Common myeloid progenitor, CD34-positive (primary cell): Measurements from ENCODE around the gene PRG2.

Source experiments
- CTCF ChIA-PET: fragments of 350-600 bp; sonication (Branson Sonifier 250); formaldehyde crosslinking; loops from one replicate; lab custom pipeline; 2021; ENCODE audit warnings: antibody characterized with exemption; lab: Charles Lee
- POLR2A ChIA-PET: fragments of 350-600 bp; sonication (Branson Sonifier 250); formaldehyde crosslinking; loops from one replicate; lab custom pipeline; 2021; ENCODE audit warnings: antibody characterized with exemption; lab: Charles Lee
- DNase-seq, 3 donors: peaks; one replicate each; pipeline versions ENCODE4 v3.0.0 to v3.0.0-alpha.2; 2013
- H3K27ac ChIP-seq, 2 experiments: 1 replicate in 1 of 2; 2 replicates in 1 of 2; pipeline ENCODE4 v1.7.0; 2013; ENCODE audit warnings: inconsistent platforms in 2 of 2, low read length in 2 of 2, mild to moderate bottlenecking in 2 of 2, low read depth in 1 of 2, moderate library complexity in 1 of 2; ENCODE audit not compliant: severe bottlenecking in 2 of 2, insufficient read depth in 1 of 2, poor library complexity in 1 of 2
- H3K27me3 ChIP-seq, 5 experiments: replicated peaks in 2 of 5; 1 replicate in 3 of 5; 2 replicates in 2 of 5; pipeline versions ENCODE4 v1.6.1 to v1.7.0; 2013; ENCODE audit warnings: low read length in 4 of 5, mild to moderate bottlenecking in 2 of 5, moderate library complexity in 2 of 5, inconsistent platforms in 1 of 5; ENCODE audit not compliant: insufficient read depth in 5 of 5, control insufficient read depth in 4 of 5
- H3K36me3 ChIP-seq, 4 experiments: 1 replicate in 2 of 4; 2 replicates in 2 of 4; pipeline versions ENCODE4 v1.6.1 to v1.7.0; 2013; ENCODE audit warnings: low read length in 3 of 4, control low read depth in 1 of 4, mild to moderate bottlenecking in 1 of 4; ENCODE audit not compliant: control insufficient read depth in 4 of 4, insufficient read depth in 4 of 4
- H3K4me1 ChIP-seq, 4 experiments: 1 replicate in 3 of 4; 2 replicates in 1 of 4; pipeline versions ENCODE4 v1.6.1 to v1.7.1; 2013; ENCODE audit warnings: low read length in 3 of 4, mild to moderate bottlenecking in 3 of 4, control low read depth in 1 of 4, inconsistent platforms in 1 of 4, moderate library complexity in 1 of 4; ENCODE audit not compliant: control insufficient read depth in 4 of 4, insufficient read depth in 4 of 4; ENCODE audit errors: control extremely low read depth in 1 of 4
- H3K4me3 ChIP-seq, 7 experiments: 1 replicate in 4 of 7; 2 replicates in 3 of 7; pipeline versions ENCODE4 v1.5.1 to v1.7.0; 2013; ENCODE audit warnings: mild to moderate bottlenecking in 7 of 7, low read length in 6 of 7, moderate library complexity in 6 of 7, inconsistent platforms in 2 of 7, low read depth in 2 of 7, control low read depth in 1 of 7; ENCODE audit not compliant: insufficient read depth in 4 of 7, control insufficient read depth in 1 of 7; ENCODE audit errors: extremely low read depth in 1 of 7
- H3K9me3 ChIP-seq, 5 experiments: 1 replicate in 4 of 5; 2 replicates in 1 of 5; pipeline versions ENCODE4 v1.6.1 to v1.7.1; 2013; ENCODE audit warnings: low read length in 4 of 5, mild to moderate bottlenecking in 2 of 5, inconsistent platforms in 1 of 5, low read depth in 1 of 5, moderate library complexity in 1 of 5; ENCODE audit not compliant: control insufficient read depth in 4 of 5, insufficient read depth in 2 of 5; ENCODE audit errors: control extremely low read depth in 1 of 5
- WGBS: methylation state at CpG from one replicate; pipeline ENCODE4 v1.1.5; 2013; ENCODE audit not compliant: insufficient coverage; 5-methylcytosine and 5-hydroxymethylcytosine counted together

PRG2 gene

DNA sequence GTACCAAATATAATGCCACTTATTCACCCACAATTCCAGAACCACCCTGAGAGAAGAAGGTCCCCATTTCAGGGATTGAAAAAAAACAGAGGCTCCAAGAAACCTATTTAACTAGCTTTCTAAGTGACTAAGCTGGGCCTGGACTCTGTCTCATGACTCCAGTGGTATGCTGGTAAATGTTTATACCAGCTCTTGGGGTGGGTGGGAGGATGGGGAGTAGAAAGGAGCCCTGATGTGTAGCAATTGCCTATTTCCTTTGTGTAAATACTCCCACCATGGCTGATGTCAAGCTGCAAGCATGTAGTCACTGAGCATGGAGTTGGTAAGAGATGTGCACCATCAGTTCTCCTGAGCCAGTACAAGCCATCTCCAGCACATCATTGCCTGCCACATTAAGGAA is 12.3 kb downstream of the PRG2 start:
- no peak for DNase-seq
- POLR2A ChIA-PET: no interaction called here
- Histone ChIP-seq H3K27ac (no peak overlapping the region), H3K9me3 (no peaks in the 10 kb centered on the region), H3K4me3 (no peak overlapping the region), H3K36me3 (no peaks in the 10 kb centered on the region), H3K27me3 (peaks cover 0 to 4% (median 0%) of the 10 kb centered on the region in 5 experiments), H3K4me1 (peaks cover 0 to 10% (median 8%) of the 10 kb centered on the region in 4 experiments)
- CTCF ChIA-PET: interaction anchor here (1.0 to 2.1 kb wide), 4 partner anchors 9 to 113 kb away, joined by 3 to 6 read pairs (median 4); no protein-coding TSS in a partner anchor

DNA sequence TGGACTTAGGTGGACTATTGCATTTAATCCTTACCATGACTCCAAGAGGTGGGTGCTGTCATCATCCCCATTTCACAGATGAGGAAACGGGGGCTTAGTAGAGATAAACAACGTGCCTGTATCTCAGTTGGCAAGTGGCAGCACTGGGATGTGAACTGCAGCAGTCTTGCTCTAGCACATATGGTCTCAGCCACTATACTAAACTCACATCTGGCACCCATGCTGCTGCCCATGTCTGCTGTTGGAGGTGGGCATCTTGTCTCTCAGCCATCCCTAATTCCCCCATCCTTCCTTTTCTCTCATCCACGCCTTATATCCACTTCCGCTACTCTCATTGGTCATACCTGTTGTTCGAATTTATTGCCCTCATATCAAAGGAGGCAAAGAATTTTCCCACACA is 13.3 kb downstream of the PRG2 start:
- ChIA-PET POLR2A (no interaction called here), CTCF (interaction anchor here (1.2 to 1.6 kb wide), 2 partner anchors 10 to 22 kb away, joined by 3 to 6 read pairs; no protein-coding TSS in a partner anchor)
- Histone ChIP-seq H3K4me3 (no peak overlapping the region), H3K27ac (no peak overlapping the region), H3K4me1 (peaks cover 0 to 8% (median 6%) of the 10 kb centered on the region in 4 experiments), H3K27me3 (peaks cover 0 to 4% (median 0%) of the 10 kb centered on the region in 5 experiments), H3K36me3 (no peaks in the 10 kb centered on the region), H3K9me3 (no peaks in the 10 kb centered on the region)
- no peak for DNase-seq
- 83% methylated on average over 4 of the region's 5 CpGs for WGBS

DNA sequence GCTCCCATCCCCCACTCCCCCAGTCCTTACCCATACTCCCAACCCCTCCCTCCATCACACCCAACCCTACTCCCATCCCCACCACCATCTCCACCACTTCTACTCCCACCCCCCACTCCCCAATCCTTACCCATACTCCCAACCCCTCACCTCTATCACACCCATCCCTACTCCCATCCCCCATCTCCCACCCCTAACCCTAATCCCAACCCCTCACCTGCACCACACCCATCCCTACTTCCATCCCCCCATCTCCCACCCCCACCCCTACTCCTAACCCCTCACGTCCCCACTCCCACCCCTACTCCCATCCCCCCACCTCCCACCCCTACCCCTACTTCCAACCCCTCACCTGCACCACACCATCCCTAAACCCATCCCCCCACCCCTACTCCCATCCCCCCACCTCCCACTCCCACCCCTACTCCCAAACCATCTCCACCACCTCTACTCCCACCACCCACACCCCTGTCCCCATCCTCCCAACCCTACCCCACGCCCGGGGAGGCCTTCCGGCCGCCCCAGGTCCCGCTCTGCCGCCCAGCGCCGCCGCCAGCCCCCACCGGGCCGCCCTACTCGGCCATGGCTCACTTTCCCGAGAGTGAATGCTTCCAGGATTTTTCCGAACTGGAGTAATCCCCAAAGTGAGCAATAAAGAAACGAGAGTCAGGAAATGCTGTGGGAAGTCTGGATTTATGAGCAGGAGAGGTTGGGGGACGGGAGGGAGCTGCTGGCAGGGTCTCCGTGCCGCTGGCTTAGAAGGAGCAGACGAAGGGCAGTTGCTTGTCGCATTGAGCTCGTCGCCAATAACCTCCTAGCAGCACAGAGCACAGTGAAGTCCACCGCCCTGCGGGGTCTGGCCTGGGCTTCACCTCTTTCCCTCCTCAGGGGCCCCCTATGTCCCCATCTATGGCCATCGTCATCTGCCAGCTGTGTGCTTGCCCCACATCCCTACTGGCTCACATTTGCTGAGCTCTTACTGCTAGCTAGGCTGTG is 14.1 kb downstream of the PRG2 start:
- ChIA-PET CTCF (interaction anchor here (0.6 to 1.6 kb wide), 3 partner anchors 10 to 23 kb away, joined by 3 to 6 read pairs (median 4); no protein-coding TSS in a partner anchor), POLR2A (no interaction called here)
- Histone ChIP-seq H3K9me3 (no peaks in the 10 kb centered on the region), H3K27me3 (peaks cover 0 to 4% (median 0%) of the 10 kb centered on the region in 5 experiments), H3K27ac (no peak overlapping the region), H3K4me3 (no peak overlapping the region), H3K4me1 (peaks cover 0 to 8% (median 7%) of the 10 kb centered on the region in 4 experiments), H3K36me3 (no peaks in the 10 kb centered on the region)
- no peak for DNase-seq
- WGBS: 60% methylated on average over 15 of the region's 26 CpGs

DNA sequence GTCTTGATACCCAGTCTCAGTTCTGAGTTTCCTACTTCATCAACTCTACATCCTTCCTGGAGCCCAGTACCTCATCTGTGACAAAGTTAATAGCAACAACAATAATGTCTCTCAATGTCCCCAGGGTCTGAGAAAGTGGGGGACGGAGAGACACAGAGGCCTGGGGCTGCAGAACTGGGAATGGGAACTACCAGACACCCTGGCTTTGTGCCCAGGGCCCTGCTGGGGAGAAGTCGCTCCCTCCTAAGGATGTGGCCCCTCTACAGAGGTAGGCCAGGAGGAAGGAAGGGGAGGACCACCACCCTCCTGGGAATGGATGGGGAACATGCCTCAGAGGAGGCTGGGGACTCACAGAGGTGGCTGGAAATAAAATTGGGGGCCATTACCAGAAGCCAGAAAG is 15.0 kb downstream of the PRG2 start:
- Histone ChIP-seq H3K27ac (no peak overlapping the region), H3K36me3 (no peaks in the 10 kb centered on the region), H3K4me1 (peaks cover 0 to 13% (median 7%) of the 10 kb centered on the region in 4 experiments), H3K9me3 (no peaks in the 10 kb centered on the region), H3K4me3 (no peak overlapping the region), H3K27me3 (peaks cover 0 to 4% (median 0%) of the 10 kb centered on the region in 5 experiments)
- WGBS: 20% methylated on average over 2 of the region's 2 CpGs
- POLR2A ChIA-PET: no interaction called here
- no peak for DNase-seq
- CTCF ChIA-PET: no interaction called here

DNA sequence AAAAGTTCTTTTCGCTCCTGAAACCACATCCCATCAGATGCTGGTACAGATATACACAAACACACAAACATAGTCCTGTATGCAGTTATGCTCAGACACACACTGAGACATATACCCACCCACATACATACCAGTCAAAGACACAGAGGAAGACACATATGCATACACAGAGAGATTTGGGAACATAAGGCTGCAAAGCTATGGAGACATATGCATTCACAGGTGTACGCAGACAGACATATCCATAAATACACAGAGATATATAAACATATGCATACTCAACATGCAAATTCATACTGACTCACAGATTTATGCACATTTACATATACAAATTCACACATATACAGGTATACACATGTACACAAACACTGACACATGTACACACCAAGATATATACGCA is 15.5 kb downstream of the PRG2 start:
- POLR2A ChIA-PET: no interaction called here
- H3K36me3 ChIP-seq: no peaks in the 10 kb centered on the region
- no peak overlapping the region for H3K27ac ChIP-seq
- H3K27me3 ChIP-seq: peaks cover 0 to 4% (median 0%) of the 10 kb centered on the region in 5 experiments
- H3K4me3 ChIP-seq: no peak overlapping the region
- no peaks in the 10 kb centered on the region for H3K9me3 ChIP-seq
- H3K4me1 ChIP-seq: peaks cover 0 to 13% (median 7%) of the 10 kb centered on the region in 4 experiments
- 92% methylated on average over 2 of the region's 3 CpGs for WGBS
- CTCF ChIA-PET: no interaction called here
- DNase-seq: no peak

DNA sequence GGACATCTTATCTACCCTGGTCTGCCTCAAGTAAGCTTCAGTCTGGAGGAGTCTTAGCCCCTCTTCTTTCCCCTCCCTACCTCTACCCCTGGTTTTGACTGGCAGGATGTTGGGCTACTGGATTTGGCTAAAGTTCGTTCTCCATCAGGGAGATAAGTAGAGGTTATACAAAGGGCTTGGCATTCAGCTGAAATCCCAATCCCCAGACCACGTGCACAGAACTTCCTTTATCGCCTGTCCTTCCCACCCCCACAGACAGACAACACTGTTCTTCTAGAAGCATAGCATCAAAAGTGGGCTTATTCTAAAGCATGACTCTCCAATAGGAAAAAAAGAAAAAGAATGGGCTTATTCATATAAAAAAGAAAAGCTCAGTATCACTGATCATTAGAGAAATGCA is 17.3 kb downstream of the PRG2 start:
- Histone ChIP-seq H3K9me3 (no peaks in the 10 kb centered on the region), H3K36me3 (no peaks in the 10 kb centered on the region), H3K27ac (no peak overlapping the region), H3K4me3 (no peak overlapping the region), H3K4me1 (peaks cover 0 to 28% (median 19%) of the 10 kb centered on the region in 4 experiments), H3K27me3 (peaks cover 0 to 4% (median 0%) of the 10 kb centered on the region in 5 experiments)
- CTCF ChIA-PET: interaction anchor here (1.0 to 1.4 kb wide), 2 partner anchors 11 to 15 kb away, joined by 3 to 4 read pairs; no protein-coding TSS in a partner anchor
- no CpG with 5 or more reads among the region's 3 CpGs for WGBS
- DNase-seq: no peak
- POLR2A ChIA-PET: no interaction called here

DNA sequence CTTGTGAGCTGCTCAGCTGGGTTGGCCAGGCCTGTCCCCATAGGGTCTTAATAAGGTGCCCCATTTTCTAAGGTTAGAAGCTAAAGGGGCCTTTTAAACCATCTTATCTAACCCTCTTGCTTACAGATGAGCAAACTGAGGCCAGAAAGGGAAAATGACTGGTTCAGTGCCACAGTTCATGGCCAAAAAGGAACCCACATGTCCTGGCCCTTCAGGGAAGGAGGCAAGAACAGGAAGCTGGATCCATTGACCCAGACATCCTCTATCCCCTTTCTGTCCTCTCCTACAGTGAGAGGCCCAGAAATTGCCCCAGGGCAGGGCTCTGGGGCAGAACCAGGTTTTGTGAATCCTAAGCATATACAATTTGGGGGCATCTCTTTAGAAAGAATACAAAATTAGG is 19.5 kb downstream of the PRG2 start:
- no peak for DNase-seq
- Histone ChIP-seq H3K36me3 (no peaks in the 10 kb centered on the region), H3K4me1 (peaks cover 1 to 47% (median 25%) of the 10 kb centered on the region in 4 experiments), H3K9me3 (no peaks in the 10 kb centered on the region), H3K27ac (no peak overlapping the region), H3K4me3 (no peak overlapping the region), H3K27me3 (no peaks in the 10 kb centered on the region)
- ChIA-PET CTCF (no interaction called here), POLR2A (no interaction called here)
